OCI-LY7 (cell line): ENCODE measurements around the gene CRAMP1. TPM values are rescaled to one million over a fixed set of nuclear protein-coding genes. Genes with fewer than 3 reads are reported as not detected.
"Not testable (repeated sequence)": the region's sequence is repeated elsewhere in the genome, so short reads cannot be mapped to it uniquely, and the experiment has no call there.

Experiments
- BruUV-seq: library from RNA; stranded (reverse); fragments of 400-500 nt; replicated peaks from 2 replicates; lab custom pipeline; 2021; lab: Mats Ljungman, UMichigan
- CTCF ChIA-PET: fragments of 300-600 bp; sonication (Branson Sonifier 250); formaldehyde crosslinking; loops from one replicate; lab custom pipeline; 2022; ENCODE audit warnings: antibody characterized with exemption; ENCODE audit not compliant: unreplicated experiment; lab: Charles Lee
- POLR2A ChIA-PET: fragments of 300-600 bp; sonication (Branson Sonifier 250); formaldehyde crosslinking; loops from one replicate; lab custom pipeline; 2022; ENCODE audit warnings: antibody characterized with exemption; lab: Charles Lee
- DNase-seq: peaks from one replicate; pipeline ENCODE4 v3.0.0-alpha.2; 2015; ENCODE audit warnings: low spot score
- H2AFZ ChIP-seq: fragments of 200-600 bp; sonication (generic), shearing (Covaris generic); 2 replicates; pipeline ENCODE4 v1.6.1; 2014; ENCODE audit warnings: mild to moderate bottlenecking, antibody characterized with exemption, low read length, moderate library complexity
- H3K27ac ChIP-seq: fragments of 200-600 bp; sonication (generic); 2 replicates; pipeline ENCODE4 v1.5.1; 2014; ENCODE audit warnings: mixed run types, low read depth, mild to moderate bottlenecking, moderate library complexity, low read length, inconsistent platforms; ENCODE audit not compliant: poor library complexity, severe bottlenecking
- H3K36me3 ChIP-seq: fragments of 200-600 bp; sonication (generic); 2 replicates; pipeline ENCODE4 v1.6.1; 2014; ENCODE audit warnings: mild to moderate bottlenecking, antibody characterized with exemption, low read length, moderate library complexity, mixed read lengths; ENCODE audit not compliant: insufficient read depth
- H3K4me1 ChIP-seq: fragments of 200-600 bp; sonication (generic); 2 replicates; pipeline ENCODE4 v1.5.1; 2014; ENCODE audit warnings: mild to moderate bottlenecking, low read length; ENCODE audit not compliant: insufficient read depth, poor library complexity, severe bottlenecking
- H3K4me2 ChIP-seq: fragments of 200-600 bp; sonication (generic); 2 replicates; pipeline ENCODE4 v1.6.1; 2014; ENCODE audit warnings: mild to moderate bottlenecking, low read length
- H3K4me3 ChIP-seq: fragments of 200-600 bp; sonication (generic); 2 replicates; pipeline ENCODE4 v1.5.1; 2014; ENCODE audit warnings: mild to moderate bottlenecking, low read depth, low read length; ENCODE audit not compliant: poor library complexity, severe bottlenecking
- H3K79me2 ChIP-seq: fragments of 200-600 bp; sonication (generic); 2 replicates; pipeline ENCODE4 v1.6.1; 2016; ENCODE audit warnings: low read depth, mild to moderate bottlenecking, low read length, moderate library complexity, mixed read lengths; ENCODE audit not compliant: insufficient read depth
- H3K9me2 ChIP-seq: fragments of 200-600 bp; sonication (generic); 2 replicates; pipeline ENCODE4 v1.6.1; 2016; ENCODE audit warnings: mild to moderate bottlenecking, low read length, mixed read lengths; ENCODE audit not compliant: insufficient read depth
- H3K9me3 ChIP-seq: fragments of 200-600 bp; sonication (generic); 2 replicates; pipeline ENCODE4 v1.6.1; 2014; ENCODE audit warnings: mild to moderate bottlenecking, mixed run types, low read length, mixed read lengths
- H4K20me1 ChIP-seq: fragments of 200-600 bp; sonication (generic); 2 replicates; pipeline ENCODE4 v1.6.1; 2014; ENCODE audit warnings: mild to moderate bottlenecking, antibody characterized with exemption, low read length, moderate library complexity, mixed read lengths; ENCODE audit not compliant: insufficient read depth
- CTCF ChIP-seq: fragments of 200-600 bp; sonication (generic); conservative IDR thresholded peaks from 2 replicates; pipeline ENCODE4 v1.5.1; 2014; ENCODE audit warnings: mild to moderate bottlenecking, antibody characterized with exemption, low read length, moderate library complexity, mixed read lengths
- EZH2phosphoT487 ChIP-seq: fragments of 200-600 bp; sonication (generic); IDR thresholded peaks from 2 replicates; pipeline ENCODE4 v1.6.1; 2018; ENCODE audit warnings: low read depth, borderline replicate concordance, mild to moderate bottlenecking, mixed run types, antibody characterized with exemption, low read length, moderate library complexity, mixed read lengths
- intact Hi-C: fragments of 100-400 bp; cut with micrococcal nuclease; formaldehyde crosslinking; loops from one replicate; pipeline ENCODE4 v1.10.0; 2022; ENCODE audit not compliant: unreplicated experiment
- total RNA-seq, 2 experiments: library from RNA; depleted of rRNA in 1 of 2; stranded (reverse); fragments of >200 nt in 1 of 2; shearing (Covaris generic) in 1 of 2; gene quantifications; 2 replicates each; pipeline ENCODE4 v1.2.3, GENCODE V29; 2014 to 2022

The CRAMP1 gene
- total RNA-seq, 2 experiments from 2014 or later: 10.5 to 33.6 TPM

GRCh38 chr16:1719559-1720229 lies 107.5 kb downstream of the CRAMP1 start:
- H3K9me3 ChIP-seq, H3K9me2 ChIP-seq, POLR2A ChIA-PET, H2AFZ ChIP-seq, intact Hi-C loops, BruUV-seq, H3K4me3 ChIP-seq, H4K20me1 ChIP-seq, DNase-seq, H3K27ac ChIP-seq, H3K4me2 ChIP-seq: not testable (repeated sequence)
- H3K4me1 ChIP-seq: peaks cover 32% of the 10 kb centered on the region
- peaks cover 54% of the 10 kb centered on the region for H3K79me2 ChIP-seq
- peaks cover 21% of the 10 kb centered on the region for H3K36me3 ChIP-seq
- CTCF ChIA-PET: interaction anchor here (0.5 kb wide), 1 partner anchor 214 kb away, joined by 9 read pairs; no protein-coding TSS in a partner anchor

- intact Hi-C loops: no loop called here
- no peak for DNase-seq
- Histone ChIP-seq H3K9me2 (no peaks in the 10 kb centered on the region), H2AFZ (no peak overlapping the region), H3K4me3 (no peak overlapping the region), H3K4me2 (no peak overlapping the region), H3K4me1 (peaks cover 26% of the 10 kb centered on the region), H3K9me3 (no peaks in the 10 kb centered on the region), H3K27ac (no peak overlapping the region), H4K20me1 (0 out of 2 replicates have a peak, but pooled peaks cover 4% of the 10 kb centered on the region), H3K79me2 (peaks cover 39% of the 10 kb centered on the region), H3K36me3 (peaks cover 24% of the 10 kb centered on the region)
- no TSS peak for BruUV-seq
- POLR2A ChIA-PET: interaction anchor here (0.5 kb wide), 1 partner anchor 9 kb away, joined by 3 read pairs; no protein-coding TSS in a partner anchor
- CTCF ChIA-PET: no interaction called here
- TF ChIP-seq EZH2phosphoT487 (no peak), CTCF (no peak)
Observed at GRCh38 chr16:1721372-1721771, 109.2 kb downstream of the CRAMP1 start.

- Histone ChIP-seq H3K4me2 (no peak overlapping the region), H3K27ac (no peak overlapping the region), H3K9me2 (no peaks in the 10 kb centered on the region), H3K36me3 (peaks cover 32% of the 10 kb centered on the region), H2AFZ (no peak overlapping the region), H3K79me2 (peaks cover 20% of the 10 kb centered on the region; the same call in 1 of the 2 replicates), H4K20me1 (0 out of 2 replicates have a peak, but pooled peaks cover 4% of the 10 kb centered on the region), H3K4me1 (peaks cover 12% of the 10 kb centered on the region), H3K9me3 (no peaks in the 10 kb centered on the region), H3K4me3 (no peak overlapping the region)
- intact Hi-C loops: no loop called here
- BruUV-seq: no TSS peak
- CTCF ChIA-PET: interaction anchor here (0.6 to 0.8 kb wide), 3 partner anchors 12 to 18 kb away, joined by 3 to 4 read pairs (median 3); no protein-coding TSS in a partner anchor
- POLR2A ChIA-PET: interaction anchor here (1.3 kb wide), 1 partner anchor 12 kb away, joined by 4 read pairs; no protein-coding TSS in a partner anchor
- TF ChIP-seq CTCF: peak; percentile 90
- no peak for TF ChIP-seq EZH2phosphoT487
- DNase-seq: peak; percentile 59
Observed at GRCh38 chr16:1723450-1724147, 111.4 kb downstream of the CRAMP1 start.
